Gastroesophageal sphincter (tissue), 4 donors: ENCODE data around the gene COG5. TPM values are rescaled to one million over a fixed set of nuclear protein-coding genes. Genes with fewer than 3 reads are reported as not detected.

Source experiments
- ATAC-seq: fragments of 150-250 bp; one replicate; pipeline ENCODE4 v1.9.1; 2016; ENCODE audit warnings: mild to moderate bottlenecking, moderate library complexity
- H3K27ac ChIP-seq, 4 donors: fragments of 200-600 bp; sonication (generic) in 3 of 4; 1 replicate in 3 of 4; 2 replicates in 1 of 4; pipeline ENCODE4 v1.5.1; 2016 to 2019
- H3K27me3 ChIP-seq: fragments of 200-600 bp; sonication (generic); one replicate; pipeline ENCODE4 v1.5.1; 2019
- H3K36me3 ChIP-seq, 2 donors: fragments of 200-600 bp; sonication (generic); one replicate each; pipeline ENCODE4 v1.5.1; 2019; ENCODE audit warnings: control low read depth in 1 of 2
- H3K4me1 ChIP-seq, 3 donors: fragments of 200-600 bp; sonication (generic); 1 replicate in 2 of 3; 2 replicates in 1 of 3; pipeline ENCODE4 v1.5.1; 2016 to 2019; ENCODE audit warnings: control low read depth in 2 of 3
- H3K4me3 ChIP-seq, 2 donors: fragments of 200-600 bp; sonication (generic); one replicate each; pipeline ENCODE4 v1.5.1; 2019; ENCODE audit warnings: mild to moderate bottlenecking in 1 of 2, moderate library complexity in 1 of 2
- H3K9me3 ChIP-seq, 3 donors: fragments of 200-600 bp; sonication (generic); one replicate each; pipeline ENCODE4 v1.5.1; 2017 to 2019; ENCODE audit warnings: control low read depth in 2 of 3
- EP300 ChIP-seq: sonication (generic); formaldehyde crosslinking; IDR thresholded peaks from one replicate; pipeline ENCODE4 v1.6.1; 2017; ENCODE audit warnings: antibody characterized with exemption, mild to moderate bottlenecking
- POLR2A ChIP-seq, 2 donors: fragments of 450-650 bp; IDR thresholded peaks; one replicate each; pipeline ENCODE4 v1.6.1; 2017; ENCODE audit warnings: antibody characterized with exemption in 2 of 2, mild to moderate bottlenecking in 2 of 2, moderate library complexity in 1 of 2
- POLR2AphosphoS5 ChIP-seq: sonication (generic); formaldehyde crosslinking; IDR thresholded peaks from one replicate; pipeline ENCODE4 v1.6.1; 2017; ENCODE audit warnings: antibody characterized with exemption
- WGBS, 2 donors: methylation state at CpG; one replicate each; pipeline ENCODE4 v1.1.5; 2018; ENCODE audit warnings: low coverage in 1 of 2; 5-methylcytosine and 5-hydroxymethylcytosine counted together
- total RNA-seq, 4 donors: library from RNA; depleted of rRNA; stranded (reverse); fragments of >200 nt; gene quantifications; one replicate each; pipeline ENCODE4 v1.1.0, GENCODE V29; 2016
- TF ChIP-seq, protein P1 (sequence below), 4 experiments: fragments of 200-600 bp in 2 of 4; fragments of 450-650 bp in 2 of 4; sonication (generic) in 1 of 4; IDR thresholded peaks; one replicate each; pipeline ENCODE4 v1.5.1; 2017 to 2019; ENCODE audit warnings: antibody characterized with exemption in 4 of 4, mild to moderate bottlenecking in 2 of 4, moderate library complexity in 2 of 4

COG5 gene
- total RNA-seq, 4 donors from 2014 or later = 31.6 to 50.4 (median 41.1) TPM

DNA sequence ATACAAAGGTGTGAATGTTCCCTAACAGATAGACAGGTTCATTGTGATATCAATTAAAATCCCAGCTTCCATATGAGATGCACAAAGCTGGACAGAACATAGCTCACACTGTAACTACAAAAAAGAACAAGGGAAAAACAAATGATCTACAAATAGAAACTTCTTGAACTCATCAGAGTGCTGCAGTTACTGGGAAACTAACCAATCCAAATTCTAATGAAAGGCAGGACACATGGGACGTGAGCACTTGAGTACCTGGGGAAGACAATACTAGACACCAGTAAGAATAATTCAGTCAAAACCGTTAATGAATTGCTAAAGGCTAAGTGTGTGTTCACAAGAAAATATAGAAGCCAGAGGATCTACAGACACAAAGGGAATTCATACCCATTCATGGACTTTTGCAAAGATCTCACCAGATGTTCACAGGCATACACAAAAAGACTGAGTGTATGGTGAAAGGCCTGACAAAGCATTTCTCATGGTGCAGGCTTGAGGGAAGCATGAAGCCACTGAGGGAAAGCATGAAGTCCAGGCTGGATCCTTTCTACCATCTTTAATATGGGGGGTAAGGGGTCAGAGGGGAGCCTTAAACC is 101.7 kb downstream of the COG5 start:
- 69 to 71% methylated on average over 2 of the region's 2 CpGs for WGBS, 2 donors
- H3K9me3 ChIP-seq = no peaks in the 10 kb centered on the region
- H3K4me3 ChIP-seq = no peak overlapping the region
- TF ChIP-seq EP300 = no peak
- no peak for TF ChIP-seq POLR2A (IDR thresholded peaks at IDR 0.05)
- TF ChIP-seq POLR2AphosphoS5 = no peak
- TF ChIP-seq, protein P1, sequence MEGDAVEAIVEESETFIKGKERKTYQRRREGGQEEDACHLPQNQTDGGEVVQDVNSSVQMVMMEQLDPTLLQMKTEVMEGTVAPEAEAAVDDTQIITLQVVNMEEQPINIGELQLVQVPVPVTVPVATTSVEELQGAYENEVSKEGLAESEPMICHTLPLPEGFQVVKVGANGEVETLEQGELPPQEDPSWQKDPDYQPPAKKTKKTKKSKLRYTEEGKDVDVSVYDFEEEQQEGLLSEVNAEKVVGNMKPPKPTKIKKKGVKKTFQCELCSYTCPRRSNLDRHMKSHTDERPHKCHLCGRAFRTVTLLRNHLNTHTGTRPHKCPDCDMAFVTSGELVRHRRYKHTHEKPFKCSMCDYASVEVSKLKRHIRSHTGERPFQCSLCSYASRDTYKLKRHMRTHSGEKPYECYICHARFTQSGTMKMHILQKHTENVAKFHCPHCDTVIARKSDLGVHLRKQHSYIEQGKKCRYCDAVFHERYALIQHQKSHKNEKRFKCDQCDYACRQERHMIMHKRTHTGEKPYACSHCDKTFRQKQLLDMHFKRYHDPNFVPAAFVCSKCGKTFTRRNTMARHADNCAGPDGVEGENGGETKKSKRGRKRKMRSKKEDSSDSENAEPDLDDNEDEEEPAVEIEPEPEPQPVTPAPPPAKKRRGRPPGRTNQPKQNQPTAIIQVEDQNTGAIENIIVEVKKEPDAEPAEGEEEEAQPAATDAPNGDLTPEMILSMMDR (IDR thresholded peaks at IDR 0.05) = no peak
- H3K27me3 ChIP-seq = no peaks in the 10 kb centered on the region
- H3K36me3 ChIP-seq = no peaks in the 10 kb centered on the region
- ATAC-seq = no peak
- peaks cover 0 to 7% (median 0%) of the 10 kb centered on the region in 3 donors for H3K4me1 ChIP-seq
- H3K27ac ChIP-seq = no peak overlapping the region

DNA sequence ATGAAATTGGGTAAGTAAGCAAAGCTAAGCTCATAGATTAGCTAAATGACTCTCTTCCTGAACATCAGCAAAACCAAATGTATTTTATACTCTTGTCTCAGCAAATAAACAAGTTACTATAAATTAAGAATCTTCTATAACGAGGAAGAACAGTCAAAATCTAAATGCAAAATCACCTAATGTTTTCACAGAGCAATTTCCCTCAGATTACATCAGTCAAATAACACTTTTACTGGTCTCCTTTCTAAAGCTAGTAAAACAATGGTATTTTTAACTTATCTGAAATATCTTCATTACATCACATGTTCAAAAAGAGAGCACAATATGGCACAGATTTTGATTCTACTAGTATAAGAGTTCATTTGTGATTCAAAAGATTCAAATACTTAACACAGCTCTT is 110.3 kb downstream of the COG5 start:
- no peaks in the 10 kb centered on the region for H3K4me1 ChIP-seq
- H3K36me3 ChIP-seq = peaks cover 0 to 10% of the 10 kb centered on the region in 2 donors
- no peak overlapping the region for H3K27ac ChIP-seq
- no peak overlapping the region for H3K4me3 ChIP-seq
- TF ChIP-seq EP300 (no peak), POLR2AphosphoS5 (no peak), POLR2A (IDR thresholded peaks at IDR 0.05) (no peak)
- TF ChIP-seq, protein P1 (IDR thresholded peaks at IDR 0.05) = no peak
- no peak for ATAC-seq
- no peaks in the 10 kb centered on the region for H3K9me3 ChIP-seq
- WGBS, 2 donors = 94 to 96% methylated on average over 1 of the region's 1 CpG
- no peaks in the 10 kb centered on the region for H3K27me3 ChIP-seq

DNA sequence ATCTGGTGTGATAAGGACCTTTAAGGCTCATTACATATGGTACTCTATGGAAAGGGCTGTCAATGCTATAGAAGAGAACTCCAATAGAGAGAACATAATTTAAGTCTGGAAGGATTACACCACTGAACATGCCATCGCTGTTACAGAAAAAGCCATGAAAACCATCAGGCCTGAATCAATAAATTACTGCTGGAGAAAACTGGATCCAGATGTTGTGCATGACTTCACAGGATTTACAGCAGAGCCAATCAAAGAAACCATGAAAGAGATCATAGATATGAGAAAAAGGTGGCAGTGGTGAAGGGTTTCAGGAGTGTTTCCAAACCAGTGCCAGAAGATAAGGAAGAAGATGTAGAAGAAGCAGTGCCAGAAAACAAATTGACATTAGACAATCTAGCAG is 112.8 kb downstream of the COG5 start:
- TF ChIP-seq, protein P1 (IDR thresholded peaks at IDR 0.05) = no peak
- ATAC-seq = no peak
- no peaks in the 10 kb centered on the region for H3K4me1 ChIP-seq
- WGBS, 2 donors = 100% methylated on average over 1 of the region's 1 CpG
- no peaks in the 10 kb centered on the region for H3K27me3 ChIP-seq
- no peaks in the 10 kb centered on the region for H3K9me3 ChIP-seq
- no peak overlapping the region for H3K27ac ChIP-seq
- H3K4me3 ChIP-seq = no peak overlapping the region
- H3K36me3 ChIP-seq = peaks cover 0 to 10% of the 10 kb centered on the region in 2 donors

DNA sequence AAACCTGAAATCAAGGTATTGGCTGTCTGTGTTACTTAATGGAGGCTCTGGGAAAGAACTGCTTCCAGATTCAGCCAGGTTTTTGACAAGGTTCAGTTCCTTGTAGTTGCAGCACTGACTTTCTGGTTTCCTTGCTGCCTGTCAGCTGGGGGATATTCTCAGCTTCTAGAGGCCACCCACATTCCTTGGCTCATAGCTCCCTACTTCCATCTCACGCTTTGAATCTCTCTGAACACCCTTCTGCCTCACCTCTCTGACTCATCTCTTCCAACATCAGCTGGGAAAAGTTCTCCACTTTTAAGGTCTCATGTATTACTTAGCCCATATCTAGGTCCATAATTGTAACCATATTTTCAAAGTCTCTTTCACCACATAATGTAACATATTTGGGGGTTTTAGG is 116.7 kb downstream of the COG5 start:
- WGBS, 2 donors = 56 to 100% methylated on average over 1 of the region's 1 CpG
- Histone ChIP-seq H3K36me3 (peaks cover 0 to 10% of the 10 kb centered on the region in 2 donors), H3K27ac (no peak overlapping the region), H3K27me3 (no peaks in the 10 kb centered on the region), H3K4me3 (no peak overlapping the region), H3K4me1 (no peaks in the 10 kb centered on the region), H3K9me3 (no peaks in the 10 kb centered on the region)
- ATAC-seq = no peak
- TF ChIP-seq EP300 (no peak), POLR2A (IDR thresholded peaks at IDR 0.05) (no peak), POLR2AphosphoS5 (no peak)
- TF ChIP-seq, protein P1 (IDR thresholded peaks at IDR 0.05) = no peak

DNA sequence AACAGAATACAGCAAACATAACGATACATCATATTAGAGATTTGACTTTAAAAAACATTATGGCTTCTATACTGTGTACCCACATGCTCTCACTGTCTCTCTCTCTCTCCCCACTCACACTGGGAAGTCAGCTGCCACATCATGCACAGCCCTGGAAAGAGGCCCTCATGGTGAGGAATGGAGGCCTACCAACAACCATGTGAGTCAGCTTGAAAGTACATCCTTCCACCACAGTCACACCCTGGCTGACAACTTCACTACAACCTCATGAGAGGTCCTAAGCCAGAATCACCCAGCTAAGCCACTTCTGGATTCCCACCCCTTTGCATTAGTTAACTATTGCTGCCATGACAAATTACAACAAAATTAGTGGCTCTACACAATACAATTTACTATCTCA is 117.2 kb downstream of the COG5 start:
- H3K4me3 ChIP-seq = no peak overlapping the region
- H3K36me3 ChIP-seq = peaks cover 0 to 10% of the 10 kb centered on the region in 2 donors
- 89 to 90% methylated on average over 1 of the region's 1 CpG for WGBS, 2 donors
- TF ChIP-seq POLR2AphosphoS5 (no peak), EP300 (no peak), POLR2A (IDR thresholded peaks at IDR 0.05) (no peak)
- TF ChIP-seq, protein P1 (IDR thresholded peaks at IDR 0.05) = no peak
- no peaks in the 10 kb centered on the region for H3K9me3 ChIP-seq
- no peaks in the 10 kb centered on the region for H3K4me1 ChIP-seq
- no peaks in the 10 kb centered on the region for H3K27me3 ChIP-seq
- no peak overlapping the region for H3K27ac ChIP-seq
- no peak for ATAC-seq
